HG03571 (cell line): ENCODE data around the gene ZBTB4.

Source experiments
- ATAC-seq: cut with Tn5 transposase; IDR thresholded peaks from one replicate; pipeline ENCODE4 v1.9.1; 2021; ENCODE audit not compliant: unreplicated experiment

Gene ZBTB4

DNA sequence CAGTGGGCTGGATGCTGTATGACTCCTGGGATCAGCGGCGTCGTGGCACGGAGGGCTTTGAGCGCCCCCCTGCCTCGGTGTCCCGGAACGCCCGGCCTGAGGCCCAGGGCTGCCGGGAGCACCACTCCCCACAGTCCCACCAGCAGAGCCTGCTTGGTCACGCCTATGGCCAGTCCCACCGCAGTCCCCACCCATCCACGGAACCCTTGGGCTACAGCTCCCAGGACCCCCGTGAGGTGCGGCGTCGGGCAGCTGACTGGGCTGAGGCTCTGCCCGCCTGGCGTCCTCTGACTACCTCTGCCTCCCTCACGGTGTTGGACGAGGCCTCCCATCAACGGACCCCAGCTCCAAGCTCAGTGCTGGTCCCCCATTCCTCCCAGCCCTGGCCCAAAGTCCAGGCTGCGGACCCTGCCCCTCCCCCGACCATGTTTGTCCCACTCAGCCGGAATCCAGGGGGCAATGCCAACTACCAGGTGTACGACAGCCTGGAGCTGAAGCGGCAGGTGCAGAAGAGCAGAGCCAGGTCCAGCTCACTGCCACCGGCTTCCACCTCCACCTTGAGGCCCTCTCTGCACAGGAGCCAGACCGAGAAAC lies 52.4 kb downstream of the ZBTB4 start:
- no peak for ATAC-seq

DNA sequence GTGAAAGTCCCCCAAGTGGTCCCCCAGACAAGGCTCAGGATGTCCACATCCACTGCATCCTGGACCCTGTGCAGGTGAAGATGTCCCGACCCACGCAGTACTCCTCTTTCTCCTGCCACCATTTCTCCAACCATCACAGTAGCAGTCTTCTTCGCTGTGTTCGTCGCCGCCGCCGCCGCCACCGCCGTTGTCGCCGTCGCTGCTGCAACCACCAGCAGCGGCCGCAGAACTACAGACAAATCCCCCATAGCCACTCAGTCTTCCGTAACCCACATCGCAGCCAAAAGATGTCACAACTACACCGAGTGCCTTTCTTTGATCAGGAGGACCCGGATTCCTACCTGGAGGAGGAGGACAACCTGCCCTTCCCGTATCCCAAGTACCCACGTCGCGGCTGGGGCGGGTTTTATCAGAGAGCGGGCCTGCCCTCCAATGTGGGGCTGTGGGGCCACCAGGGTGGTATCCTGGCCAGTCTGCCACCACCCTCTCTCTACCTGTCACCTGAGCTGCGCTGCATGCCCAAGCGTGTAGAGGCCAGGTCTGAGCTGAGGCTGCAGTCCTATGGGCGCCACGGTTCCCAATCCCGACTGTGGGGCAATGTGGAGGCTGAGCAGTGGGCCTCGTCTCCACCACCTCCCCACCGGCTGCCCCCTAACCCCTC lies 53.1 kb downstream of the ZBTB4 start:
- no peak for ATAC-seq

DNA sequence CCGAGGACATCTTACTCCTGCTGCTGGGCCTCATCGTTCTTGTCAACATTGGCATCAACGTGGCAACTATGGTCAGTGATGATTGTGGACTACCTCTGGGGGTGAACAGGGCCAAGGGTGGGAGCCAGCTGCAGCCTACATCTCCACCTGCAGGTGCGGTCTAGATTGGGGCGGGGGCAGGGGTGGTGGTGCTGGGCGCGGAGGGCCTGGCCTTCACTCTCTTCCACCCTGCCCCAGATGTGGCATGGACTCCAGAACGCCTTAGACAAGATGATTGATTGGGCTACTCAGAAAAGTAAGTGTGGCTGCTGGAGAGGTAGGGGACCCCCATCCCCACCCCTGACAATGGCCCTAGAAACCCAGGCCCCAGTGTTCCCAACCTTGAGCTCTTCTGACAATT lies 53.7 kb downstream of the ZBTB4 start:
- ATAC-seq = no peak

- no peak for ATAC-seq
These were observed 54.1 kb downstream of the ZBTB4 start, which contains the start of gene SPEM2 for GRCh38 chr17:7425316-7425715. Gene SPEM2, plus strand, starts transcription at chr17:7425616. Its CDS starts 73 bp downstream, at chr17:7425689.

DNA sequence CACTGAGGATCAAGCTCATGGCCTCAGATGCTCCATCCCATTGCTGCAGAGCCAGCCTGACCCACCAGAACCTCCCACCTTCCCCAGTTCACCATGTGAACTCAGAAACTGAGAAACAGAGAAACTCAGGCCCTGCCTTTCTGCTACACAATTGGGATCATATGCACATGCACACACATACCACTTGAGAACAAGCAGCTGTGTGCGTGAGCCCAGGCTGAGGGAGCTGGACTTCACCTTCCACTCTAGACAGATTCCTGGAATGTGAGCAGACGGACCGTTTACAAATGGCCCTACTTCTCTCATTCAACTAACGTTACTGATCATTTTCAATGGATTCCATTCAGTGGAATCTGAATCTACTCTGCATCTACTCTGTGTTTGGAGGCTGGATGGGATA lies 55.8 kb downstream of the ZBTB4 start:
- no peak for ATAC-seq

- ATAC-seq = no peak
These were observed 58.2 kb downstream of the ZBTB4 start for GRCh38 chr17:7421186-7421585.

GRCh38 chr17:7419819-7420610 lies 59.4 kb downstream of the ZBTB4 start, which contains the start of gene SPEM1:
Gene SPEM1, plus strand, starts transcription at chr17:7420324. Its CDS starts 61 bp downstream, at chr17:7420385.
- ATAC-seq = no peak

DNA sequence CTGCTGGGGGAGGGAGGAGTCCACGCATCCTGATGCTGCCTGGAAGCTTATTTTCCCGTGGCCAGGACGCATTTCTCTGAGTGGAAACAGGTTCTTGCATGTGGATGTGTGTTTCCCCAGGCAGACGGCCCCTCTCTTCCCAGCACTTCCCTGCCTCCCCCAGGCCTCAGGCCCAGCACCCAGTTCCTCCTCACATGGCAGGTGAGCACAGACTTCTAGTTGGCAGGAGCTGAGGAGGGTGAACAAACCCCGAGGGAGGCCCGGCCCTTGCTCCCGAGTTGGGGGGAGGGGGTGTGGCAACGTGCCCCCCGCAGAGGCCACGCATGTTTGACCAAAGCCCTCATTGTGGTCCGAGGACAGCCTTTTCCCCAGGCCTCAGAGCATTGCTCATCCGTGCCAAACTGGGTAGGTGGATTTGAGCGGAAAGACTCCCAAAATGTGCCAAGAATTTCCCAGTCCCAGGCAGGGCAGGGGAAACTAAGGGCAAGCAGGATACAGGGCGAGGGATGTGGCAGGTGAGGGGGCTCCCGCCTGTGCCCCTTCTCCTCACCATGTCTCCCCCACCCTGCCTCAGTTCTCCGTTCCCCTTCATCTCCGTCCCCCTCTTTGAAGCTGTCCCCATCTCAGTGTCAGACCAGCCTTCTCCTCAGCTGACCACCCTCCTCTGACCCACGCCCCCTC lies 60.8 kb downstream of the ZBTB4 start:
- ATAC-seq = no peak

- ATAC-seq = no peak
These were observed 62.3 kb downstream of the ZBTB4 start for GRCh38 chr17:7417056-7417655.

- ATAC-seq = no peak
These were observed 63.1 kb downstream of the ZBTB4 start for GRCh38 chr17:7416323-7416722.

DNA sequence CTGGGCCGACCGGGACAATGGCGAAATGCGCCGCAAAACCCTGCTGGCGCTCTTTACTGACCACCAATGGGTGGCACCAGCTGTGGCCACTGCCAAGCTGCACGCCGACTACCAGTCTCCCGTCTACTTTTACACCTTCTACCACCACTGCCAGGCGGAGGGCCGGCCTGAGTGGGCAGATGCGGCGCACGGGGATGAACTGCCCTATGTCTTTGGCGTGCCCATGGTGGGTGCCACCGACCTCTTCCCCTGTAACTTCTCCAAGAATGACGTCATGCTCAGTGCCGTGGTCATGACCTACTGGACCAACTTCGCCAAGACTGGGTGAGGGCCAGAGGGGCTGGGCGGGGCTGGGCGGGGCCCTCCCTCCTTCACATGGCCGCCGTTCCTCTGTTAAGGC lies 63.6 kb downstream of the ZBTB4 start:
- ATAC-seq = no peak

GRCh38 chr17:7414837-7415236 lies 64.6 kb downstream of the ZBTB4 start:
- no peak for ATAC-seq

DNA sequence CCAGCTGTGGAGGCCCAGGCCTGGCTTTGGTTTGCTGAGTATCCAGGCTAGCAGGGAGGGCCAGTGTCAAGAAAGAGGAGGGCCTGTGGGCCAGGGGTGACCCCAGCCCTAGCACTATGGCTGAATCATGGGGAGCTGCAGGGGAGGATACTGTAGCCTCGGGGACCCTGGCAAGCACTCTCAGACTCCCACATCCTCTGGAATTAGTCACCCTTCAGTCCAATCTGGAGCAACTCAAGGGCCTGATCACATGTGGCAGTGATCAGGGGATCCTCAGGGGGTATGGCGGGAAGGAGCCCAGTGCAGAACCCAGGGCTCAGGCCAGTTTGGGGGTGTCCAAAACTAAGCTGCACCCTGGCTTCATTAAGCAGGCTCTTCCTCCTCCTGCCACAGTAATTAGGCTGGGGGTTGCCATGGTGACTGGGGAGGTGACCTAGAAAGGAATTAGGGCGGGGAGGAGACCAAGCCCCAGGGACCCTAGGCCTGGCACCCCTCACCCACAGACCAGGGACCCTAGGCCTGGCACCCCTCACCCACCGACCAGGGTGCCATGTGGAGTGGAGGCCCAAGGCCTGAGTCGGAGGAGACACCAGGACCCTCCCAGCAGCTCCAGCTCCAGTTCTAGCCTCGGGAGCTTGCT lies 66.0 kb downstream of the ZBTB4 start:
- no peak for ATAC-seq

GRCh38 chr17:7411427-7411750 lies 68.0 kb downstream of the ZBTB4 start:
- no peak for ATAC-seq

GRCh38 chr17:7410634-7411426 lies 68.6 kb downstream of the ZBTB4 start:
- ATAC-seq = no peak

GRCh38 chr17:7409716-7410115 lies 69.7 kb downstream of the ZBTB4 start:
- ATAC-seq = no peak
